Retina (tissue), 1 donor: ENCODE measurements around the gene FGR.

Experiments
- DNase-seq: peaks from one replicate; pipeline ENCODE4 v3.0.0-alpha.2; 2016

The FGR gene

GRCh38 chr1:27600498-27601175 lies 34.3 kb downstream of the FGR start:
- peak; percentile 63 for DNase-seq

DNA sequence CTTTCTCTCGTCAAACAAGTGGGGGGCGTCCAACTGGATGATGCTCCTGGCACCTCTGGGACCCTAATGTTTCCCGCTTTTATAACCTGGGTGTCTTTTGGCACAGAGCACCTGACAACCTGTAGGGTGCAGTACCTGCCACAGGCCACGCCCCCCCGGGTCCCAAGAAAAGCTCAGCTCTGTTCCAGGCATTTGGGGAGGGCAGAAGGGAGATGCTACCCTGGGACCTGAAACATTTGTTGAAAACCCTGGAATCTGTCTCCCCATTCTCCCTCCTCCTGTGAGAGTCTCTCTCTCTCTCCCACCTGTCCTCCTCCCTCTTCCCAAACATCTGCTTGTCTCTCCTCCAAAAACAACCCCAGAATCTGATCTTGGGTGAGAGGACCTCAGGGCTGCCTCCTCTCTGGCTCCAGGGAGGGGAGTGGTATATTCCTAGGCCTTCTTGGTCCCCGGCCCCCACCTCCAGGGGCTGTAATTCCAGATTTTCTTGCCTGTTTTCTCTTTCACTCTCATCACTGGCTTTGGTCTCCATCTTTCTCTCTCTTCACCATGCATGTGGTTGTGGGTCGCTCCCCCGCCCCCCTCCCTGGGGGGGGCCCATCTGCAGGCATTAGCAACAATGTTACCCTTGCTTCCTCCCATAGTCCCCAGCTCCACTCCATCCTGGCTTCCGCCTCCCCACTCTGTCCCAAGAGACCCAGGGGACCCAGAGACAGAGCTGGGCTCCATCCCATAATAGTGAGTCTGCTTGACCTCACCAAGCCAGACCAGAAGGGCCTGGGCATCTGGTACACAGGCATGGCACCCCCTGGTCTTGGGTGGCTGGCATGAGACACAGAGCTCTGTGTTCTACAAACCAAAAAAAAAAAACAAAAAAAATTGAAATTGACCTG lies 35.1 kb downstream of the FGR start:
- no peak for DNase-seq

DNA sequence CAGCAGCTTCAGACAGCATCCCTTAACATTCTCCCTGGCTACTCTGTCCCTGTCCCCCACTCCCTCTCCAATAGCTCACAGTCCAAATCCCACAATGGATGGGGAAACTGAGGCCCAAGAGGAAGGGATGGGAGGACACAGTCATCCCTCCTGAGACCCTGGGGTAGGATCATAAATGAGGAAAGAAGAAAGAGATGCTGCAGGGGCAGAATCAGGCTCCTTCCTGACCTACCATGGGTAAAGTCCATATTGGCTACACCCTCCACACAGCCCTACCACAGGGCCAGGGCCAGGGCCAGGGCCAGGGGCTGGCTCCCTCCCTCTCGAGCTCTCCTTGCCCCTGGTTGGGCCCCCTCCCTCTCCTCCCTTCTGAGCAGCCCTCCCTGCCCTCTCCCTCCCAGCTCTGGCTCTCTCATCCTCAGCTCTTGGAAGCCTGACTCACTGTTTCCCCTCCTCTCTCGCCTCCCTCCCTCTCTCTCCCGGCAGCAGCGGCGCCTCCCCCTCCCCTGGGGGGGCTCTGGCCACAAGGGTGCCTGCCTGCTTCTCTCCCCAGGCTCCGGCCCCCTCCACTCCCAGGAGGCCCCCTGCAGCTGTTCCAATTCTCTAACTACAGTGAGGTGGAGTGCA lies 36.0 kb downstream of the FGR start:
- peak; percentile 52 for DNase-seq

GRCh38 chr1:27598295-27598687 lies 36.7 kb downstream of the FGR start:
- peak; percentile 32 for DNase-seq

DNA sequence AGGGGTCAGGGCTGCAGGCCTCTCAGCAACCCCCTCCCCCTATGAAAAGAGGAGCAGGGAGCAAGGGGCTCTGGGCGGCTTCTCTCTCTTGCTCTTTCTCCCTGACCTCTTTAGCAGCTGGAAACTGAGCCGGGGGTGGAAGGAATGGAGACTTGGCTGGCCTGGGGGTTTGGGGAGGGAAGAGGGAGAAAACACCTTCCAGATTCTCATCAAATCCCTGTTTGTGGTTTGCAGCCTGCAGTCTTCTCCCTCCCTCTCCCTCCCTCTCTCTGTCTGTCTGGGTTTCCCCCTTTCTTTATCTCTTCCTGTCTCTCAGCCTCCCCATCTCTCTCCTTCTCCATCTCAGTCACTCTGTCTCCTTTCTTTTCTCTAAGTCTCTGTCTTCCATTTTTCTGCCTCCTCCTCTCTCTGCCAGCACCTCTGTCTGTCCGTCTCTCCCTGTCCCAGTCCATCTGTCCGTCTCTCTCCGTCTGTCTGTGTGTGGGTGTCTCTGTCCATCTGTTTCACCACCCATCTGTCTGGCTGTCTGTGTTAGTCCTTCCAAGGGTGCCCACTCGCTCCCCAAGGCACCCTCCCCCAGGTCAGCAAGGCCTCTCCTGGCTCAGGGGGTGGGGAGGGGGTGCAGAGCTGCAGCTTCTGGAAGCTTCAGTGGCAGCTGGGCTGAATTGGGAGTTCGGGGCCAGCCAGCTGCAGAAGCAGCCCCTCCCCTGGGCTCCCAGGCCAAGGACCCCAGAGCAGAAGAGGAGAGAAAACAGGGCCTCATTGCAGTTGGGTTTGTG lies 37.3 kb downstream of the FGR start:
- peak; percentile 28 for DNase-seq

DNA sequence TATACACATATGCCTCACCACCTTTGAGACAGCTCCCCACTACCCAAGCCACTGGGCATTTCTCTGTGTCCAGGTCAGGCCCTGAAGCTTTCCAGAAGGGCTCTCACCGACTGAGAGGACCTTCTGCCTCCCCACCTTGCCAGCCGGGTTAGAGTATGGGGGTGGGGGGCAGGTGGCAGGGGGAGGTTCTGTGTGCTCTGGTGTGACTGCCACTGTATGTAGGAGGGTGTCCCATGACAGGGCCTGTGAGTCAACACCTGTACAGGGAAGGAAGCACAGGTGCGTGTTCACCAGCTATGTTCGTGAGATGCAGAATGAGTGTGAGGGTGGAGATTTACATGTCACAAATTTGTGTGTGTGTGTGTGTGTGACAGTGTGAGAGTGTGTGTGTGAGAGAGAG lies 38.0 kb downstream of the FGR start:
- DNase-seq: no peak

DNA sequence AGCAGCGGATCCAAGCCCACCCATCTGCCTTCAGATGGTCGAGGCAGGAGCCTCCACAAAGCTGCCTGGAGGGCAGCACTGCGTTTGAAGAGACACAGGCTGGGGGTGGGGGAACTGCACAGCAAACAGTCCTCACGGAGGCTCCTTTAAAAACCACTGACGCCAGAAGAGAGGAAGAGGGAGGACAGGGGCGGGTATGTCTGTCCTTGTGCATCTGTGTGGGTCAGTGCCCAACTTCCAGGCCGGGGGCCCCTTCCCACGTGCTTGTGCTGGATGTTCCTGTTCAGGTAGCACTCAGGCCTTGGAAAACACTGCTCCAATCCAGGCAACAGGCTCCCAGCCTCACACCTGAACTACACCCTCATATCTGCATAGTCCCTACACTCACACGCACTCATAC lies 38.7 kb downstream of the FGR start:
- DNase-seq: peak; percentile 25

GRCh38 chr1:27595597-27595996 lies 39.4 kb downstream of the FGR start:
- DNase-seq: no peak

GRCh38 chr1:27594564-27595510 lies 40.1 kb downstream of the FGR start:
- DNase-seq: peak; percentile 50

GRCh38 chr1:27593678-27594563 lies 41.1 kb downstream of the FGR start:
- peak; percentile 56 for DNase-seq

- DNase-seq: peak; percentile 87
Observed at GRCh38 chr1:27592931-27593677, 41.9 kb downstream of the FGR start.

- no peak for DNase-seq
Observed at GRCh38 chr1:27592232-27592930, 42.6 kb downstream of the FGR start.

GRCh38 chr1:27591622-27592021 lies 43.4 kb downstream of the FGR start:
- no peak for DNase-seq

GRCh38 chr1:27590917-27591508 lies 44.0 kb downstream of the FGR start:
- DNase-seq: no peak

- DNase-seq: peak; percentile 14
Observed at GRCh38 chr1:27589841-27590426, 45.1 kb downstream of the FGR start.

DNA sequence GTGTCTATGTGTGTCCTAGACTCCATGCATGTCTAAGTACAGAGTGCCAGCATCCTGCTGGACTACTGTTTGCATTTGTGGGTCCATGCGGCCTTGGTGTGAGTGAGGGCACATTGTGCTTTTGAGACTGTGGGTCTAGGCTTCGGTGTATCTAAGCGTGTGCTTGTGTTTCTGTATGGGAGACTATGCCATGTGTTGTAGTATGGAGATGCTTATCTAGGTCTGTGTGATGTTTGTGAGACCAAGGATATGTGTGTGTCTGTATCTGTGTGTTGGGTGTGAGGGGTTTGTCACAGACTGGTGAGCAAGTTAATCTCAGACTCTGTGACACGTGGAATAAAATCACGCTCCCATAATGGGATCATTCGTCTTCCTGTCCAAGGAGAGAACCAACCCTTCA lies 45.5 kb downstream of the FGR start:
- DNase-seq: no peak

DNA sequence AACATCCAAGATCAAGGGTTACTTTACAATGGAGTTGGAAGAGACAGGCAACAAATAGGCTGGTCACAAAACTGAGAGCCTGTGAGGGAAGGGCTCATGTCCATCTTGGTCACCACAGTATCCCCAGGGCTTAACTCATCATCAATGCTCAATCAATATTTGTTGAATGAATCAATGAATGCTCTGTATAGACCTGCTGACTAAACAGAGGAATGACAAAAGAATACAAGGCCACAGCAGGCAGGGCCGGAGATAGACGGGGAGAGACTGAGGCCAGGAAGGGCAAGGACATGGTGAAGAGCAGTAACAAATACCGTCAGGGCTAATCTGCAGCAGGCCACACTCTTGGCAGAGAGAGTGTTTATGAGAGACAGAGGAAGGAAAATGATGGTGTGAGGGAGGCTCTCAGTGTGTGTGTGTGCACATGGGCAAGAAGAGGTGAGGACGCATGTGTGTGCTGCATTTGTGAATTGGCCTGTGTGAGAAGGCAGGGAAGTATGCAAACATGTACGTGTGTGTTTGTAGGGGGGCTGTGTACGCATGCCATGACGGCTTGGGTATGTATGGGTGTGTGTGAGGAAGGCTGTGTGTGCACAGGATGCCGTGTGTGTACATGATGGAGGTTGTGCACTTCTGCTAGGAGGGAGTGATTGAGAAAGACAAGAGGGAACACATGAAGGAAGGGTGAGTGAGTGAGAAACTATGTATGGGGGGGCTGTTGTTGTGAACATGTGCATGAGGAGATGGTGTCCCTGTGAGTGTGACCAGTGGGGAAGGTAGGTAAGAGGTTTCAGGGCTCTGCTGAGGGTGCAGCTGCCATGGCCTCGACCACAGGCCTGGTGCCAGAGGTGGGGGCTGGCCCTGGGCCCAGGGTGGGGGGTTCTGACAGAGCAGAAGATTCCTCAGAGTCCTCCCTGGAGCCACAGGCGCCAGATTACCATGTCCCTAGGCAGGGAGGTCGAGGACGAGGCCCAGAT lies 46.4 kb downstream of the FGR start:
- DNase-seq: no peak
